Measurements from ENCODE around the gene PLEKHO1.

PLEKHO1 gene

GRCh38 chr1:150150133-150151021, 661 bp downstream of the PLEKHO1 start:
- no peak for DNase-seq

GRCh38 chr1:150151291-150152181, 1.8 kb downstream of the PLEKHO1 start:
- DNase-seq = peak; percentile 45

- DNase-seq = no peak
These were observed 2.4 kb downstream of the PLEKHO1 start for GRCh38 chr1:150152182-150152536.

GRCh38 chr1:150152772-150153456, 3.2 kb downstream of the PLEKHO1 start:
- peak; percentile 59 for DNase-seq

- DNase-seq = no peak
These were observed 4.4 kb downstream of the PLEKHO1 start for GRCh38 chr1:150154143-150154542.

- DNase-seq = no peak
These were observed 5.8 kb downstream of the PLEKHO1 start for GRCh38 chr1:150155413-150156071.

- DNase-seq = peak; percentile 78
These were observed 7.3 kb downstream of the PLEKHO1 start for GRCh38 chr1:150156868-150157603.

GRCh38 chr1:150159550-150159949, 9.8 kb downstream of the PLEKHO1 start:
- no peak for DNase-seq

GRCh38 chr1:150160964-150161621, 11.4 kb downstream of the PLEKHO1 start:
- peak; percentile 79 for DNase-seq

GRCh38 chr1:150161747-150162581, 12.2 kb downstream of the PLEKHO1 start:
- peak; percentile 66 for DNase-seq

GRCh38 chr1:150162582-150162861, 12.8 kb downstream of the PLEKHO1 start:
- DNase-seq = no peak

GRCh38 chr1:150162862-150163706, 13.4 kb downstream of the PLEKHO1 start:
- peak; percentile 100 for DNase-seq

- no peak for DNase-seq
These were observed 14.5 kb downstream of the PLEKHO1 start for GRCh38 chr1:150164224-150164623.

GRCh38 chr1:150164779-150165178, 15.1 kb downstream of the PLEKHO1 start:
- DNase-seq = no peak

- peak; percentile 62 for DNase-seq
These were observed 16.2 kb downstream of the PLEKHO1 start for GRCh38 chr1:150165622-150166612.

- DNase-seq = peak; percentile 64
These were observed 19.4 kb downstream of the PLEKHO1 start for GRCh38 chr1:150168960-150169601.

- no peak for DNase-seq
These were observed 22.1 kb downstream of the PLEKHO1 start for GRCh38 chr1:150171801-150172200.

GRCh38 chr1:150173141-150173585, 23.4 kb downstream of the PLEKHO1 start:
- DNase-seq = no peak

All from fibroblast of skin of right biceps (primary cell).